ENCODE measurements around the gene CCL17.
"Not testable (repeated sequence)": the region's sequence is repeated elsewhere in the genome, so short reads cannot be mapped to it uniquely, and the experiment has no call there.

CCL17 gene

GRCh38 chr16:57403965-57404817 is at the start of gene CCL17:
TSS of gene CCL17 (plus strand) at chr16:57404767. CDS start at chr16:57413933, 9,166 bp downstream.
- DNase-seq (ENCODE audit: low read depth), result no peak

DNA sequence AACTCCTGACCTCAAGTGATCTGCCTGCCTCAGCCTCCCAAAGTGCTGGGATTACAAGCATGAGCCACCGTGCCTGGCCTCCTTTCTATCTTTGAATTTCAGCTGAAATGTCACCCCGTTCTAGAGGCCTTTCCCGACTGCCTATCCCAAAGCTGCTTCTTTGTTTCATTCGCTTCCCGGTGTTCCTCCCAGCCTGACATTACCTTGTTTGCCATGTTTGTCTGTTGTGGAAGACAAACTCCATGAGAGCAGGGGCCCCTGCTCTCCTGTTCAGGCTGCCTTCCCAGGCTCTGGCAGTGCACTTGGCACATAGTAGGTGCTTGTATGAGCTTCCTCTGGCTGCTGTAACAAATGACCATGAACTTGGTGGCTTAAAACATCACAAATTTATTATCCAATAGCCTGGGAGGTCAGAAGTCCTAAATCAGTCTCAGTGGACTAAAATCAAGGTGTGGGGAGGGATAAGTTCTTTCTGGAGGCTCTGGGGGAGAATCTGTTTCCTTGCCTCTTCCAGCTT is 48.6 kb upstream of the CCL17 start:
- no peak for DNase-seq (ENCODE audit: low read depth)

GRCh38 chr16:57356547-57356946 is 48.0 kb upstream of the CCL17 start:
- no peak for DNase-seq (ENCODE audit: low read depth)

DNA sequence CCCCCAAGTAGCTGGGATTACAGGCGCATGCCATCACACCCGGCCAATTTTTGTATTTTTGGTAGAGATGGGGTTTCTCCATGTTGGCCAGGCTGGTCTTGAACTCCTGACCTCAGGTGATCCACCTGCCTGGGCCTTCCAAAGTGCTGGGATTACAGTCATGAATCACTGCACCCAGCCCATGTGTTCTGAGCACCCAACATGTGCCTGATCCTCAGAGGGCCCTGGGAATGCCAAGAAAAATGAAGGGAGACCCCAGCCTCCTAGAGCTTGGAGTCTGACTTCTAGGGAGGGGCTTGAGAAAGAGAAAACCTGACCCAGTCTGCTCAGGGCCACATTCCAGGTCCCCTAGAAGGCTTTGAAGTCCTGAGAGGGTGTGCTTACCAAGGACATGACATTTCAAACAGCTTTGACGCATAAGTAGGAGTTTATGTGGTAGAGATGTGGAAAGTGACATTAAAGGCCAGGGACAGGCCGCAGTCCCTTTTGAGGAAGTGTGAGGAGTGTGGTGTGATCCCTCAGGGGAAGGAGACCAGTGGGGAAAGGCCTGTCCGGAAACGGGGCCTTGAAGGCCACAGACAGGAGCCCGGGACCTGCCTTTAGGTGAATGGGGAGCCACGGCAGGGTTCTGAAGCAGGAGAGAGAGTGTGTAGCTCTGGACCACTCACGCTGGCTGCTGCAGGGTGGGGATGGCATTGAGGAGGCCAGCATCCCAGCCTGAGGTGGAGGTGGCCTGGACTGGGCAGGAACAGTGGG is 47.1 kb upstream of the CCL17 start:
- DNase-seq (ENCODE audit: low read depth), result no peak

DNA sequence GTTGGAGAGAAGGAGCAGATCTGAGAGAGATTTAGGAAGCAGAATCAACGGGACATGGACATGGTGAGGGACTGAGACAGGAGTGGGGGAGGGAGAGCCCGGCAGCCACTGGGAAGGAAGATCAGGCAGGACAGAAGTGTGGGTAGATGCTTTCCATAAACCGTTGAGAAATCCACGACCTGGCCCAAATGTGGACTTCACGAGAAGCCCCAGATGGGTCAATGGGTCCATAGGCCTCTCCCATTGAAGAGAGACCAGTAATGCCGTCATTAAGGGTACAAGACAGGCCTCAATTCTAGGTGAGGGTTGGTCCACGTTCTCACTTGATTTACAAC is 46.5 kb upstream of the CCL17 start:
- DNase-seq (ENCODE audit: low read depth), result no peak

DNA sequence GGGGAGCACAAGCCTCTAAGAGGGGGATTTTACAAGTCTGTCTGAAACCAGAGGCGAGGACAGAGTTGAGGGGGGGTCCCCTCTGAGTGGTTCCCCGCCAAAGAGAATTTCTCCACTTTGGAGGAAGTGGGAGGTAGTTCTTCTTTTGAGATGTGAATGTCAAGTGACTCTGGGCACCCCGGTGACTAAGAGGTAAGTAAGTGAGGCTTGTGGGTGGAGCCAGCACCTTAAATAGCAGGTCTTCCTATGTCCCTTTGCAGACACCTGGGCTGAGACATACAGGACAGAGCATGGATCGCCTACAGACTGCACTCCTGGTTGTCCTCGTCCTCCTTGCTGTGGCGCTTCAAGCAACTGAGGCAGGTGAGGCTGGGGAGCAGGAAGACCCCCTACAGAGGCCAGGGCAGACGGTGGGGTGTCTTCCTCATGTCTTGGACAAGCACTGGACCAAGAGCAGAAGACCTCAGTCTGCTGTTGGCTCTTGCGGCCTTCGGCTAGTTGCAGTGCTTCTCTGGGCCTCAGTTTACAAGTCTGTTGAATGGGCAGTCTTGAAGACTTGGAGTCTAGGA is 46.0 kb upstream of the CCL17 start, which contains the start of gene CCL22:
Gene CCL22, plus strand, starts transcription at position 257 of the 569 bp plus-strand sequence. Its CDS starts 34 bp downstream, at position 291.
- no peak for DNase-seq (ENCODE audit: low read depth)

DNA sequence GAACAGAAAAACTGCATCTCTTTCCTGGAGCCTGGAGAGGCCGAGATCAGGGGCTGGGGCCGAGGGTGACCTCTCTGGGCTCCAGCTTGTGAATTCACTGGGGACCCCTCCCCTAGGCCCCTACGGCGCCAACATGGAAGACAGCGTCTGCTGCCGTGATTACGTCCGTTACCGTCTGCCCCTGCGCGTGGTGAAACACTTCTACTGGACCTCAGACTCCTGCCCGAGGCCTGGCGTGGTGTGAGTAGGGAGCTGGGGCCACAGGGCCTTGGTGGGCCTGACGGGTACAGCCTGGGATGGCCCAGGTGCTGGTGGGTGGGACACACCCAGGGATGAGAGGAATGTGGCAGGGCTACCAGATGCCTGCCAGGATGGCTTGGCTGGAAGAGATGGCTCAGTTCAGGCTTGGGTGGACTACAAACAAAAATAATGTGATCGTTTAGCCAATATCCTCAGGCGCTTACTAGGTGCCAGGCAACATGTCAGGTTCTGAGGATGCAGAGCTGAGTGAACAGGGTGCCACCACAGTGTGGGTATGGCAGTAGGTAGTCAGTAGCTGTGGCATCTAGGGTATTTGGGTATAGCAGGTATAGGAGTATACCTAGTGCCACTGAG is 44.1 kb upstream of the CCL17 start:
- no peak for DNase-seq (ENCODE audit: low read depth)

- DNase-seq (ENCODE audit: low read depth), result no peak
Observed at GRCh38 chr16:57361404-57361803, 43.2 kb upstream of the CCL17 start.

GRCh38 chr16:57364143-57364542 is 40.4 kb upstream of the CCL17 start:
- no peak for DNase-seq (ENCODE audit: low read depth)

GRCh38 chr16:57366544-57367040 is 38.0 kb upstream of the CCL17 start:
- peak; percentile 51 for DNase-seq (ENCODE audit: low read depth)

- peak; percentile 15 for DNase-seq (ENCODE audit: low read depth)
Observed at GRCh38 chr16:57367116-57367752, 37.3 kb upstream of the CCL17 start.

DNA sequence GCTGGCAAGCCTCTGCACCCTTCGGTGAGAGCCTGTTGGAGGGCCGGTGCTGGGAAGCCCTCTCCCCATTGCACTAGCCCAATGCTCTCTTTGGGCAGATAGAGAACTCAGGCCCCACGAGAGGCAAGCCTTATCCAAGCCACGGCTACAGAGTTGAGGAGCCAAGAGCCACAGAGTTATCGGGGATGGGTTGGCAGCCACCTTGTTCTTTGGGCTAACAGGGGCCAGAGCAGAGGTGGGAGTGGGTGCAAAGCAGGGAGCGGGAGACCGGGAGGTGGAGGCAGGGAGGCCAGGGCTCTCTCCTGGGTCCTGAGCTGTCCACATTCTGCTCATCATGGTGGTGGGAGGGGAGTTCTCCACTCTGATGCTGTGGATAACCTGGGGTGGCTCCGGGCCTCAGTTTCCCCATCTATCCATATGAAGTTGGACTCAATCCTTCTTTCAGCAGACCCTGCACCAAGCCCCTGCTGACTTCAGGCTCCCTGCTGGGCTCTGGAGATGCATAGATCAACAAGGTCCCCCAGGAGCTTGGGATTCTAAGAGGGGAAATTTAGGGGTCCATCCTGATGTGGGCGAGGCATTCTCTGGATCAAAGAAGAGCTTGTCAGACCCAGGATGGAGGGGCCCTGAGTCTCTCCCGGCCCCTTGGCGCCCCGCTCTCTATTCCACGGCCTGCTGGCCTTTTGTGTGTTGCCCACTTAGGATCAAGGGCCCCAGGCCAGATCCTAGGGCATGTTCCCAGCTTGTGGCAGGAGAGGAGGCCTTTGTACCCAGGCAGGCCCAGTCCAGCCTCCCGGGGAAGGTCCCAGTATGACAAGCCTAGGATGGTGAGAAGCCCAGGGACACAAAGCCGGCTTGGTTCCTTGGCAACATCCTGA is 32.8 kb upstream of the CCL17 start:
- no peak for DNase-seq (ENCODE audit: low read depth)

DNA sequence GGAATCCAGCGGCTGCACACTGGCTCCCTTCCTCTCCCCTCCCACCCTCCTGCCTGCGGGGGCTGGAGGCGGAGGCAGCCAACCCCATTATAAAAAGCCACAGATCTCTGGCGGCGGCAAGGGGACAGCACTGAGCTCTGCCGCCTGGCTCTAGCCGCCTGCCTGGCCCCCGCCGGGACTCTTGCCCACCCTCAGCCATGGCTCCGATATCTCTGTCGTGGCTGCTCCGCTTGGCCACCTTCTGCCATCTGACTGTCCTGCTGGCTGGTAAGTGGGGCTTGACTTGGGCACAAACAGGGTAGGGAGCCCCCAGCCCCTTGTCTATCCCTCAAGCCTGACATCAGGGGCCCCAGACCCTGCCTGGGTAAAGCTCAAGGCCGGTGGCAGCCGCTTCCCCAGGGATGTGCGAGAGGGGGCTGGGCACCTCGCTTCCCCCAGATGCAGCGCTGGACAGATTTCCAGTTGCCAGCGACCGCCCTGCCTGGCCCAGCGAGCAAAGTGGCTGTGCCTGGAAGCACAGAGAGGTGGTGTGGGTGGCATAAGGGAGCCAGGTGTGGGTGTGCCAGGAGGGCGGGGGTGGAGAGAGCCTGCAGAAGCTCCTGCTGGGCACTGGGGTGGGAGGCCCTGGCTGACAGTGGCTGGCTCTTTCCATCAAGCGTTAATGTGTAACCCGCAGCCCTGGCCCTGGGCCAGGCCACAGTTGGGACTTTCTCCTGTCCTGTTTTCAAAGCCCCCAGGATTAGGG is 32.0 kb upstream of the CCL17 start, which contains the start of gene CX3CL1:
Gene CX3CL1, plus strand, starts transcription at position 119 of the 745 bp plus-strand sequence. Its CDS starts 79 bp downstream, at position 198.
- no peak for DNase-seq (ENCODE audit: low read depth)

DNA sequence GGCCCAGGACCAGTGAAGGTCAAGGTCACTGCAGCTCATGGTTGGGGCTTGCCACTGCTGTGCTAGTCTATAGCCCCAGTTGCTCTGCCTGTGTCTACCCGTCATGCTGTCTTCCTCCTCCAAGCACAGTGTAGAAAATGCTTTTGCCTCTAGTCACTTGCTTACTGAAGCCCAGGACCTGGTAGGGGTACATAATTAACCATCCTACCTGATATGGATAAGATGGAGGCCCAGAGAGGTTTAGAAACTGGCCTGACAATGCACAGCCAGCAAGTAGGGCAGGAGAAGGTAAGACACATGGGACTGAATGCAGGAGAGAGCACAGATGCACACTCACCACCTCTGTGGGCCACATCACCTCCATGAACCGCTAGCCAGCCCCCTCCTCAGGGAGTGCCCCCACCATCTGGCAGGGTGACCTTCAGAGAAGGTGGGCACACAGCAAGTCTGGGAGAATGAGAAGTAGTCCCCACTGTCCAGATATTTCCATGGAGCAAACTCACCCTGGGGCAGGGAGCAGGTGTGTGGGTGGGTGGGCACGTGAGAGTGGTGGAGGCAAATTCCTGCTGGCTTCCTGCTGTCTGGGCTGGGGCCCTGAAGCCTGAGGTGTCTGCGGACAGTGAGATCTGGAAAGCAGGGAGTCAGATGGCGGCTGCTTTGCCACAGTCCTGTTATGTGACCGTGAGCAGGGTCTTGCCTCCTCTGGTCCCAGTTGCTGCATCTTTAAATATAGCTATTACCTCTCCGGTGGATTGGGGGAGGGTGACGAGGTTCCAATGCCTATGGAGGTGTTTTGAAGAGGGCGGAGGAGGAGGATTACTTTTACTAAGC is 31.2 kb upstream of the CCL17 start:
- DNase-seq (ENCODE audit: low read depth), result no peak

DNA sequence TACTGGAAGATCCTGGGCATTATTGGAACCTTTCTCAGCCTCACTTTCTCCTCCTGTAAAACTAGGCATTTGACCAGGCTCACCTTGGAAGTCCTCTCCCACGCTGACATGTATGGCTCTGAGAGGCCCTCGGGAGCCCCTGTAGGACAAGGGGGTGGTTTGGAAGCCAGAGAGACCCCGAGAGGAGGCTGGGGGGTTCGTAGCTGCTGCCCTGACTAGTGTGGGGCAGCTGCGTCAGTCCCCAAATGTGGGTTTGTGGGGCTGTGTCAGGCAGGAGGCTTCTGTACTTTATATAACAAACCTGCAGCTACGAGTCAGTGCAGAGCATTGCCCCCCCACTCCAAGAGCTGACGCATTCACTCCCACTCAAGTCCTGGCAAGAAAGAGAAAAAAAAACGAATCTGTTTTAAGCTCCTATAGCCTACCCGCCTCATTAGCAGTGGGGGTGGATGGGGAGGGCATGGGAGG is 30.5 kb upstream of the CCL17 start:
- DNase-seq (ENCODE audit: low read depth), result peak; percentile 61

- DNase-seq (ENCODE audit: low read depth), result not testable (repeated sequence)
Observed at GRCh38 chr16:57374925-57375465, 29.6 kb upstream of the CCL17 start.

DNA sequence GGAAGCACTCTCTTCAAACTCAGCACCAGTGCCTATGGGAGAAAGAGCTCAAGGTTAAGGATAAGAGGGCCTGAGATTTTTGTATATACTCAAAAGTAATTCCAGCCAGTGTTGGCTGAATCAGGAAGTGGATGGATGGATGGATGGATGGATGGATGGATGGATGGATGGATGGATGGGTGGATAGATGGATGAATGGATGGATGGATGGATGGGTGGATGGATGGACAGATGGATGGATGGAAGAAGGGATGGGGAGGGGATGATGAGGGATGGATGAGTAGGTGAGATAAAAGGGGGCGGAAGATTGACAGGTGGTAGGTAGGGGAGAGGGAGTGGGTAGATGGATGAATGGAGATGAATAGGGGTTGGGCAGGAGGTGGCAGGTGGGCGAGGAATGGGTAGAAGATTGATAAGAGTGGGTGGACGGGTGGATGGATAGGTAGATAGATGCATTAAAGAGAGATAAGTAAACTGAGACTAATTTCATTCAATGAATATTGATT is 28.2 kb upstream of the CCL17 start:
- DNase-seq (ENCODE audit: low read depth), result no peak
